HAP-1 (cell line): ENCODE results near the gene CNTN5.

Experiments
- DNase-seq, 2 experiments: peaks; one replicate each; pipeline ENCODE4 v3.0.0-alpha.2; 2016 to 2020; ENCODE audit warnings: low spot score in 2 of 2
- H3K27me3 ChIP-seq: fragments of 250-450 bp; sonication (Bioruptor Pico); 2 replicates; pipeline ENCODE4 v1.5.1; 2020; ENCODE audit warnings: low read depth, mild to moderate bottlenecking, moderate library complexity
- H3K36me3 ChIP-seq: fragments of 250-450 bp; sonication (Bioruptor Pico); replicated peaks from 2 replicates; pipeline ENCODE4 v1.5.1; 2020; ENCODE audit warnings: mild to moderate bottlenecking
- H3K4me1 ChIP-seq: fragments of 250-450 bp; sonication (Bioruptor Pico); 2 replicates; pipeline ENCODE4 v1.5.1; 2020; ENCODE audit warnings: mild to moderate bottlenecking
- H3K4me3 ChIP-seq: fragments of 250-450 bp; sonication (Bioruptor Pico); 2 replicates; pipeline ENCODE4 v1.5.1; 2020; ENCODE audit warnings: mild to moderate bottlenecking, moderate library complexity
- H3K9me3 ChIP-seq: fragments of 250-450 bp; sonication (Bioruptor Pico); 2 replicates; pipeline ENCODE4 v1.5.1; 2020; ENCODE audit warnings: mild to moderate bottlenecking, moderate library complexity
- in situ Hi-C: fragments of 300-500 bp; cut with MboI; formaldehyde crosslinking; loops from 3 replicates; pipeline ENCODE4 v1.14.3; 2020; ENCODE audit warnings: low sequenced_read_pairs, inconsistent platforms, mixed read lengths

CNTN5 gene

GRCh38 chr11:99410636-99411035, 389.9 kb downstream of the CNTN5 start:
- Histone ChIP-seq H3K9me3 (no peaks in the 10 kb centered on the region), H3K36me3 (no peaks in the 10 kb centered on the region), H3K4me1 (no peaks in the 10 kb centered on the region), H3K27me3 (no peaks in the 10 kb centered on the region; the same call in 1 of the 2 replicates), H3K4me3 (no peak overlapping the region)
- no peak for DNase-seq
- in situ Hi-C loops = no loop called here

- in situ Hi-C loops = no loop called here
Measured at GRCh38 chr11:99418927-99419720, 398.4 kb downstream of the CNTN5 start.

GRCh38 chr11:99419991-99420390, 399.2 kb downstream of the CNTN5 start:
- Histone ChIP-seq H3K9me3 (no peaks in the 10 kb centered on the region), H3K4me1 (no peaks in the 10 kb centered on the region), H3K27me3 (no peaks in the 10 kb centered on the region), H3K36me3 (no peaks in the 10 kb centered on the region), H3K4me3 (no peak overlapping the region)
- no peak for DNase-seq
- in situ Hi-C loops = no loop called here

More at GRCh38 chr11:99418927-99419720, 398.4 kb downstream of the CNTN5 start:
- Histone ChIP-seq H3K9me3 (no peaks in the 10 kb centered on the region), H3K4me3 (no peak overlapping the region), H3K36me3 (no peaks in the 10 kb centered on the region), H3K27me3 (no peaks in the 10 kb centered on the region), H3K4me1 (no peaks in the 10 kb centered on the region)
- no peak for DNase-seq

- no peak overlapping the region for H3K4me3 ChIP-seq
- H3K4me1 ChIP-seq = no peaks in the 10 kb centered on the region
- no peaks in the 10 kb centered on the region for H3K36me3 ChIP-seq
- DNase-seq = no peak
- H3K9me3 ChIP-seq = no peaks in the 10 kb centered on the region
- in situ Hi-C loops = no loop called here
- H3K27me3 ChIP-seq = no peaks in the 10 kb centered on the region
Measured at GRCh38 chr11:99422581-99423427, 402.1 kb downstream of the CNTN5 start.

GRCh38 chr11:99423428-99423983, 402.8 kb downstream of the CNTN5 start:
- Histone ChIP-seq H3K27me3 (no peaks in the 10 kb centered on the region), H3K9me3 (no peaks in the 10 kb centered on the region), H3K4me3 (no peak overlapping the region), H3K36me3 (no peaks in the 10 kb centered on the region), H3K4me1 (no peaks in the 10 kb centered on the region)
- DNase-seq = no peak
- in situ Hi-C loops = no loop called here

- H3K9me3 ChIP-seq = no peaks in the 10 kb centered on the region
- no peaks in the 10 kb centered on the region for H3K4me1 ChIP-seq
- H3K36me3 ChIP-seq = no peaks in the 10 kb centered on the region
- no peaks in the 10 kb centered on the region for H3K27me3 ChIP-seq
- H3K4me3 ChIP-seq = no peak overlapping the region
- in situ Hi-C loops = no loop called here
- DNase-seq = no peak
Measured at GRCh38 chr11:99424313-99425084, 403.8 kb downstream of the CNTN5 start.

GRCh38 chr11:99425596-99425995, 404.8 kb downstream of the CNTN5 start:
- in situ Hi-C loops = no loop called here
- H3K4me3 ChIP-seq = no peak overlapping the region
- H3K9me3 ChIP-seq = no peaks in the 10 kb centered on the region
- H3K27me3 ChIP-seq = no peaks in the 10 kb centered on the region
- DNase-seq = no peak
- H3K4me1 ChIP-seq = no peaks in the 10 kb centered on the region
- H3K36me3 ChIP-seq = no peaks in the 10 kb centered on the region

- Histone ChIP-seq H3K4me1 (no peaks in the 10 kb centered on the region), H3K9me3 (no peaks in the 10 kb centered on the region), H3K4me3 (no peak overlapping the region), H3K27me3 (no peaks in the 10 kb centered on the region), H3K36me3 (no peaks in the 10 kb centered on the region)
- in situ Hi-C loops = no loop called here
- DNase-seq = no peak
Measured at GRCh38 chr11:99432677-99433076, 411.9 kb downstream of the CNTN5 start.

GRCh38 chr11:99443276-99443675, 422.5 kb downstream of the CNTN5 start:
- H3K4me3 ChIP-seq = no peak overlapping the region
- in situ Hi-C loops = no loop called here
- no peaks in the 10 kb centered on the region for H3K27me3 ChIP-seq
- H3K9me3 ChIP-seq = no peaks in the 10 kb centered on the region
- no peak for DNase-seq
- H3K4me1 ChIP-seq = no peaks in the 10 kb centered on the region
- no peaks in the 10 kb centered on the region for H3K36me3 ChIP-seq

- Histone ChIP-seq H3K36me3 (no peaks in the 10 kb centered on the region), H3K4me1 (no peaks in the 10 kb centered on the region), H3K27me3 (no peaks in the 10 kb centered on the region), H3K9me3 (no peaks in the 10 kb centered on the region), H3K4me3 (no peak overlapping the region)
- DNase-seq = no peak
- in situ Hi-C loops = no loop called here
Measured at GRCh38 chr11:99446400-99446799, 425.7 kb downstream of the CNTN5 start.

- in situ Hi-C loops = no loop called here
- Histone ChIP-seq H3K36me3 (no peaks in the 10 kb centered on the region), H3K27me3 (no peaks in the 10 kb centered on the region), H3K4me3 (no peak overlapping the region), H3K9me3 (no peaks in the 10 kb centered on the region), H3K4me1 (no peaks in the 10 kb centered on the region)
- no peak for DNase-seq
Measured at GRCh38 chr11:99449345-99449744, 428.6 kb downstream of the CNTN5 start.

- H3K36me3 ChIP-seq = no peaks in the 10 kb centered on the region
- no peak for DNase-seq
- H3K4me3 ChIP-seq = no peak overlapping the region
- no peaks in the 10 kb centered on the region for H3K27me3 ChIP-seq
- in situ Hi-C loops = no loop called here
- no peaks in the 10 kb centered on the region for H3K4me1 ChIP-seq
- no peaks in the 10 kb centered on the region for H3K9me3 ChIP-seq
Measured at GRCh38 chr11:99452075-99452474, 431.3 kb downstream of the CNTN5 start.

- no peaks in the 10 kb centered on the region for H3K27me3 ChIP-seq
- H3K9me3 ChIP-seq = no peaks in the 10 kb centered on the region
- no peak for DNase-seq
- no peaks in the 10 kb centered on the region for H3K36me3 ChIP-seq
- no peaks in the 10 kb centered on the region for H3K4me1 ChIP-seq
- H3K4me3 ChIP-seq = no peak overlapping the region
- in situ Hi-C loops = no loop called here
Measured at GRCh38 chr11:99461913-99462312, 441.2 kb downstream of the CNTN5 start.
